Left colon (tissue), 2 donors: ENCODE data around the gene IREB2. TPM values are rescaled to one million over a fixed set of nuclear protein-coding genes. Genes with fewer than 3 reads are reported as not detected.
A peak's percentile ranks its signal among the peaks of the same experiment; 100 is the strongest.
"Not testable (repeated sequence)": the region's sequence is repeated elsewhere in the genome, so short reads cannot be mapped to it uniquely, and the experiment has no call there.

ENCODE experiments used
- ATAC-seq: fragments of 200-7000 bp; cut with Tn5 transposase; one replicate; pipeline ENCODE4 v1.9.1; 2020; ENCODE audit warnings: mild to moderate bottlenecking, moderate library complexity
- DNase-seq, 2 donors: peaks; one replicate each; pipeline ENCODE4 v3.0.0-alpha.2; 2020
- intact Hi-C, 2 donors: fragments of 100-400 bp; cut with DNase I in 1 of 2; cut with micrococcal nuclease in 1 of 2; formaldehyde crosslinking; loops; one replicate each; pipeline versions ENCODE4 v1.11.2 to v1.14.0; 2022; cut with DNase I, micrococcal nuclease
- total RNA-seq, 2 donors: library from RNA; stranded (reverse); fragmentation: NEBNext Ultra II Directional; extraction: Animal tissue kit (Norgen Biotek cat#: 25700); gene quantifications; one replicate each; pipeline ENCODE4 v1.2.1, GENCODE V29; 2021
- donor health status: DM: no; HTN: no; CAD: no.
- donor health status: DM: yes; HTN: yes; CAD: no.

IREB2 gene
- total RNA-seq, 2 donors from 2014 or later, result 54.2 to 65.2 TPM

GRCh38 chr15:78427953-78428352, 10.1 kb upstream of the IREB2 start:
- ATAC-seq, result no peak
- DNase-seq, result no peak
- intact Hi-C loops, result no loop called here

GRCh38 chr15:78429477-78429876, 8.5 kb upstream of the IREB2 start:
- ATAC-seq, result peak; percentile 73
- DNase-seq, result peak in 1 of 2 donors; percentile 67
- intact Hi-C loops, result no loop called here

GRCh38 chr15:78431955-78432354, 6.1 kb upstream of the IREB2 start:
- ATAC-seq, result peak; percentile 29
- intact Hi-C loops, result no loop called here
- no peak for DNase-seq

- DNase-seq (no peak), ATAC-seq (no peak)
- intact Hi-C loops, result no loop called here
These were observed 5.4 kb upstream of the IREB2 start for GRCh38 chr15:78432664-78433063.

- intact Hi-C loops, result no loop called here
These were observed 3.9 kb upstream of the IREB2 start for GRCh38 chr15:78434134-78434533.

GRCh38 chr15:78434711-78435110, 3.3 kb upstream of the IREB2 start:
- DNase-seq, intact Hi-C loops, ATAC-seq: not testable (repeated sequence)

More at GRCh38 chr15:78434134-78434533, 3.9 kb upstream of the IREB2 start:
- ATAC-seq, result peak; percentile 44
- peak; percentile 43 to 54 for DNase-seq

- intact Hi-C loops, result no loop called here
- DNase-seq (no peak), ATAC-seq (no peak)
These were observed 782 bp upstream of the IREB2 start for GRCh38 chr15:78437107-78437761.

GRCh38 chr15:78438619-78439285, 736 bp downstream of the IREB2 start:
- DNase-seq, result peak; percentile 33 to 35
- intact Hi-C loops, result no loop called here
- ATAC-seq, result peak; percentile 14

GRCh38 chr15:78440375-78441373, 2.7 kb downstream of the IREB2 start:
- DNase-seq, result no peak
- no peak for ATAC-seq
- intact Hi-C loops, result no loop called here

- intact Hi-C loops, result no loop called here
- no peak for ATAC-seq
- DNase-seq, result no peak
These were observed 6.2 kb downstream of the IREB2 start for GRCh38 chr15:78444255-78444654.

- ATAC-seq (no peak), DNase-seq (no peak)
- intact Hi-C loops, result no loop called here
These were observed 7.9 kb downstream of the IREB2 start for GRCh38 chr15:78445875-78446274.

GRCh38 chr15:78446551-78446950, 8.5 kb downstream of the IREB2 start:
- ATAC-seq, result no peak
- intact Hi-C loops, result no loop called here

GRCh38 chr15:78448441-78449219, 10.6 kb downstream of the IREB2 start:
- no peak for ATAC-seq
- intact Hi-C loops, result no loop called here
- DNase-seq, result no peak

More at GRCh38 chr15:78446551-78446950, 8.5 kb downstream of the IREB2 start:
- DNase-seq, result no peak

GRCh38 chr15:78449220-78449999, 11.4 kb downstream of the IREB2 start:
- no peak for DNase-seq
- no peak for ATAC-seq
- intact Hi-C loops, result no loop called here

GRCh38 chr15:78450285-78450858, 12.4 kb downstream of the IREB2 start:
- DNase-seq, result no peak
- ATAC-seq, result no peak
- intact Hi-C loops, result no loop called here

GRCh38 chr15:78452485-78452884, 14.5 kb downstream of the IREB2 start:
- DNase-seq (no peak), ATAC-seq (no peak)
- intact Hi-C loops, result no loop called here

GRCh38 chr15:78453447-78453846, 15.4 kb downstream of the IREB2 start:
- no peak for ATAC-seq

GRCh38 chr15:78454992-78455391, 17.0 kb downstream of the IREB2 start:
- intact Hi-C loops, result no loop called here
- no peak for ATAC-seq
- DNase-seq, result no peak

More at GRCh38 chr15:78453447-78453846, 15.4 kb downstream of the IREB2 start:
- intact Hi-C loops, result no loop called here
- no peak for DNase-seq
